Peyer's patch (tissue), 4 donors: ENCODE measurements around the gene COX17.

ENCODE experiments used
- CTCF ChIP-seq, 6 experiments: fragments of 450-650 bp in 4 of 6; fragments of 200-600 bp in 2 of 6; sonication (generic) in 1 of 6; IDR thresholded peaks; one replicate each; pipeline ENCODE4 v1.5.1; 2017 to 2019; ENCODE audit warnings: antibody characterized with exemption in 6 of 6, mild to moderate bottlenecking in 3 of 6, moderate library complexity in 1 of 6
- POLR2A ChIP-seq, 2 donors: fragments of 450-650 bp; IDR thresholded peaks; one replicate each; pipeline ENCODE4 v1.5.1; 2017; ENCODE audit warnings: antibody characterized with exemption in 2 of 2, mild to moderate bottlenecking in 2 of 2, moderate library complexity in 2 of 2

GRCh38 chr3:119662604-119663373 is 14.4 kb downstream of the COX17 start:
- TF ChIP-seq CTCF (IDR thresholded peaks at IDR 0.05): no peak
- TF ChIP-seq POLR2A (IDR thresholded peaks at IDR 0.05): no peak
